Tibial nerve (tissue), 4 donors: ENCODE measurements around the gene MXD4. TPM values are rescaled to one million over a fixed set of nuclear protein-coding genes. Genes with fewer than 3 reads are reported as not detected.

Experiments
- DNase-seq, 2 donors: peaks; one replicate each; pipeline ENCODE4 v3.0.0-alpha.2; 2019; ENCODE audit warnings: low spot score in 2 of 2
- H3K27ac ChIP-seq, 4 donors: fragments of 200-600 bp; sonication (generic) in 3 of 4; one replicate each; pipeline ENCODE4 v1.5.1; 2017 to 2019; ENCODE audit warnings: mild to moderate bottlenecking in 1 of 4
- H3K27me3 ChIP-seq, 2 donors: fragments of 200-600 bp; sonication (generic) in 1 of 2; one replicate each; pipeline versions ENCODE4 v1.5.1 to v1.6.0; 2017 to 2019
- H3K36me3 ChIP-seq, 3 donors: fragments of 200-600 bp; sonication (generic); one replicate each; pipeline ENCODE4 v1.5.1; 2018 to 2019
- H3K4me1 ChIP-seq, 4 donors: fragments of 200-600 bp; sonication (generic) in 3 of 4; one replicate each; pipeline ENCODE4 v1.5.1; 2017 to 2019
- H3K4me3 ChIP-seq, 4 donors: fragments of 200-600 bp; sonication (generic) in 3 of 4; one replicate each; pipeline ENCODE4 v1.5.1; 2017 to 2019; ENCODE audit warnings: mild to moderate bottlenecking in 1 of 4, moderate library complexity in 1 of 4
- H3K9me3 ChIP-seq, 4 donors: fragments of 200-600 bp; sonication (generic) in 3 of 4; one replicate each; pipeline ENCODE4 v1.5.1; 2017 to 2019
- EP300 ChIP-seq, 2 donors: sonication (generic); formaldehyde crosslinking; IDR thresholded peaks; one replicate each; pipeline ENCODE4 v1.6.1; 2017; ENCODE audit warnings: antibody characterized with exemption in 2 of 2, mild to moderate bottlenecking in 1 of 2
- POLR2A ChIP-seq, 2 donors: fragments of 450-650 bp; IDR thresholded peaks; one replicate each; pipeline ENCODE4 v1.6.1; 2017; ENCODE audit warnings: antibody characterized with exemption in 2 of 2, mild to moderate bottlenecking in 2 of 2, moderate library complexity in 2 of 2
- WGBS, 2 donors: methylation state at CpG; one replicate each; pipeline ENCODE4 v1.1.5; 2018; 5-methylcytosine and 5-hydroxymethylcytosine counted together
- total RNA-seq, 4 donors: library from RNA; depleted of rRNA; stranded (reverse); fragments of >200 nt; gene quantifications; one replicate each; pipeline ENCODE4 v1.1.0, GENCODE V29; 2016
- TF ChIP-seq, protein P1 (sequence below), 5 experiments: fragments of 200-600 bp in 3 of 5; fragments of 450-650 bp in 2 of 5; sonication (generic) in 3 of 5; IDR thresholded peaks; one replicate each; pipeline ENCODE4 v1.5.1; 2016 to 2019; ENCODE audit warnings: antibody characterized with exemption in 5 of 5, mild to moderate bottlenecking in 3 of 5, moderate library complexity in 2 of 5

MXD4 gene
- total RNA-seq, 4 donors from 2014 or later = 62.4 to 77.1 (median 62.9) TPM

DNA sequence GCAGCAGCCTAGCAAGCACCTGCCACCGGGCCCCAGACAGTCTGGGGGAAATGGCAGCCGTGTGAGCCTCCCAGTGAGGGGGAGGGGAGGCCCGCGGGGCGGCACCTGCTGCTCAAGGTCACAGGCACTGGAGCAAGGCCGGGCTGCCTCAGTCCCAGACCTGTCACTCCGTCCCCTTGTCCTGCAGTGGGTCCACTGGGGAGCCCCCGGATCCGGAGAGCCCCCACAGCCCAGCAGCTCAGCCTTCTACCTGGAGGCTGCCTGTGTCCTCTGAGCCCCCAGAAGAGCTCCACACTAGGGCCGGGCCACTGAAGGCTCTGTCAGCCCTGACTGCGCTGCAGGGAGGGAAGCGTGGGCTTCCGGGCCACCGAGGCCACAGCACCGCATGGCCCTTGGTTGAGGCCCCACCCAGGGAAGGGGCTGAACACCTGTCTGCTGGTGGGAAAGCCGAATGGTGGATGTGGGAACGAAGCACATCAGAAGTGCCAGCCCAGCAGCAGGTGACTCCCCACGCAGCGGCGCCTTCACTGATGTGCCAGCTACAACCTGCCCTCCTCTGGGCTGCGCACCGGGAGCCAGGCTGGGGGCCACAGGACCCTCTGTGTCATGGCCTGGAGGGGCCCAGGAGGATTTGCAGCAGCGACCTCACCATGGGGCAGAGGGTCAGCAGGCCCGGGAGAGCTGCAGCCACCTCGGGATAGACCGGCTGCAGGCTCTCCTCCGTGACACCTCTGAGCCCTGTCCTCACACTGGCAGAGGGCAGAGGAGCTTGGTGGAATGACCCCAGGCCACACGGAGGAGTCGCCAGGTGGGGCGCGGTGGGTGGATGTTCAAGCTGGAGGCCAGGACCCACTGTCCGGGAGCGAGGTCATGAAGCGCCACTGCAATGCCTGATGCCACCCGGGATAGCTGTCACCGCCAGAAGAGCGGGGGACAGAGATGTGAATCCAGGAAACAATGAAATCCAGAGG lies 35.0 kb upstream of the MXD4 start:
- whole genome bisulfite sequencing, 2 donors = 84% methylated on average over 29 to 30 of the region's 37 CpGs
- Histone ChIP-seq H3K4me1 (peaks cover 0 to 8% (median 0%) of the 10 kb centered on the region in 4 donors), H3K27me3 (no peaks in the 10 kb centered on the region), H3K4me3 (no peak overlapping the region), H3K36me3 (peaks cover 0 to 20% (median 0%) of the 10 kb centered on the region in 3 donors), H3K9me3 (no peaks in the 10 kb centered on the region), H3K27ac (no peak overlapping the region)
- DNase-seq = no peak
- TF ChIP-seq EP300 (IDR thresholded peaks at IDR 0.05) (no peak), POLR2A (IDR thresholded peaks at IDR 0.05) (no peak)
- TF ChIP-seq, protein P1, sequence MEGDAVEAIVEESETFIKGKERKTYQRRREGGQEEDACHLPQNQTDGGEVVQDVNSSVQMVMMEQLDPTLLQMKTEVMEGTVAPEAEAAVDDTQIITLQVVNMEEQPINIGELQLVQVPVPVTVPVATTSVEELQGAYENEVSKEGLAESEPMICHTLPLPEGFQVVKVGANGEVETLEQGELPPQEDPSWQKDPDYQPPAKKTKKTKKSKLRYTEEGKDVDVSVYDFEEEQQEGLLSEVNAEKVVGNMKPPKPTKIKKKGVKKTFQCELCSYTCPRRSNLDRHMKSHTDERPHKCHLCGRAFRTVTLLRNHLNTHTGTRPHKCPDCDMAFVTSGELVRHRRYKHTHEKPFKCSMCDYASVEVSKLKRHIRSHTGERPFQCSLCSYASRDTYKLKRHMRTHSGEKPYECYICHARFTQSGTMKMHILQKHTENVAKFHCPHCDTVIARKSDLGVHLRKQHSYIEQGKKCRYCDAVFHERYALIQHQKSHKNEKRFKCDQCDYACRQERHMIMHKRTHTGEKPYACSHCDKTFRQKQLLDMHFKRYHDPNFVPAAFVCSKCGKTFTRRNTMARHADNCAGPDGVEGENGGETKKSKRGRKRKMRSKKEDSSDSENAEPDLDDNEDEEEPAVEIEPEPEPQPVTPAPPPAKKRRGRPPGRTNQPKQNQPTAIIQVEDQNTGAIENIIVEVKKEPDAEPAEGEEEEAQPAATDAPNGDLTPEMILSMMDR (IDR thresholded peaks at IDR 0.05) = no peak

DNA sequence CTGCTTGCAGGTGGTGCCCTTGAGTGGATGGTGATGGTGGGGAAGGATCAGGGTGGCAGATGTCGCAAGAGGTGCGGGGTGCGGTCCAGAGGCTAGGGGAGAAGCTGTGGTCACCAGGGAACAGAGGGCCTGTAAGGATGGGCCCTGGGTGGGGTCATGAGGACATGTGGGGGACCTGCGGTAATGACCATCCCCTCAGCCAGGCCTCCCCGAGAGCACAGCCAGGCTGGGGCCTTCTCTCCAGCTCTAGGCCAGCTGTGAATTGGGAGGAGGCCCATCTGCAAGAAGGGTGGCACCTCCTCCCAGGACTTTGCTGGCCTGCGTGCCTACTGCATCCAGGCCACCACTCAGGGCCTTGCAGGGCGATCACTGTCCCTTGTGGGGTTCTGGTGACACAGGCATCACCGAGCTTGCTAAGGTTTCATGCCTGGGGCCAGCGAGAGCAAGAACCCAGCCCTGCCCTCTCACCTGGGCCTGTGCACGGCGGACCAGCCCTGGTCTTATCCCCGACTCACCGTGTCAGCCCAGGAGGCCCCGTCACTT lies 34.1 kb upstream of the MXD4 start:
- H3K27me3 ChIP-seq = no peaks in the 10 kb centered on the region
- H3K4me3 ChIP-seq = no peak overlapping the region
- H3K27ac ChIP-seq = no peak overlapping the region
- H3K9me3 ChIP-seq = no peaks in the 10 kb centered on the region
- peaks cover 0 to 13% (median 0%) of the 10 kb centered on the region in 4 donors for H3K4me1 ChIP-seq
- TF ChIP-seq, protein P1 (IDR thresholded peaks at IDR 0.05) = no peak
- TF ChIP-seq EP300 (IDR thresholded peaks at IDR 0.05) (no peak), POLR2A (IDR thresholded peaks at IDR 0.05) (no peak)
- 90 to 91% methylated on average over 14 of the region's 14 CpGs for WGBS, 2 donors
- DNase-seq = peak in 1 of 2 donors; percentile 4
- peaks cover 0 to 13% (median 0%) of the 10 kb centered on the region in 3 donors for H3K36me3 ChIP-seq

DNA sequence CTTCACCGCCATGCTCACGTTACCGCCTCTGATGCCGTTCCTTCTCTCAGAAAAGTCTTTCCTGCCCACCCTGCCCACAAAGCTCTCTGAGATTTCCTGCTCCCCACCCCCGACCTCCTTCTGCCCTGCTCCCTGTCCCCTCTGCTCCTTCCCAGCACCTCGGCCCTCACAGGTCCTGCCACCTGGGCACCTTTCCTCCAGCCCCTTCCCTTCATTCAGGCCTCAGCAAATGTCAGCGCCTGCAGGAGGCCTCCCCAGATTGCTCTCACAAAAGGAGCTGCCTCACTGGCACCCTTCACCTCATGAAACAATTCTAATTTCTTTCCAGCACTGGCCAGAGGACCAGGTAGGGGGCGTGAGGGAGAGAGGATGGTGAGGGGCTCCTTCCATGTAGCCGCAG lies 33.6 kb upstream of the MXD4 start:
- no peaks in the 10 kb centered on the region for H3K9me3 ChIP-seq
- H3K27ac ChIP-seq = no peak overlapping the region
- H3K4me3 ChIP-seq = no peak overlapping the region
- TF ChIP-seq POLR2A (IDR thresholded peaks at IDR 0.05) (no peak), EP300 (IDR thresholded peaks at IDR 0.05) (no peak)
- TF ChIP-seq, protein P1 (IDR thresholded peaks at IDR 0.05) = no peak
- peaks cover 0 to 13% (median 0%) of the 10 kb centered on the region in 3 donors for H3K36me3 ChIP-seq
- DNase-seq = no peak
- WGBS, 2 donors = 87 to 89% methylated on average over 9 of the region's 9 CpGs
- no peaks in the 10 kb centered on the region for H3K27me3 ChIP-seq
- H3K4me1 ChIP-seq = peaks cover 0 to 13% (median 0%) of the 10 kb centered on the region in 4 donors

DNA sequence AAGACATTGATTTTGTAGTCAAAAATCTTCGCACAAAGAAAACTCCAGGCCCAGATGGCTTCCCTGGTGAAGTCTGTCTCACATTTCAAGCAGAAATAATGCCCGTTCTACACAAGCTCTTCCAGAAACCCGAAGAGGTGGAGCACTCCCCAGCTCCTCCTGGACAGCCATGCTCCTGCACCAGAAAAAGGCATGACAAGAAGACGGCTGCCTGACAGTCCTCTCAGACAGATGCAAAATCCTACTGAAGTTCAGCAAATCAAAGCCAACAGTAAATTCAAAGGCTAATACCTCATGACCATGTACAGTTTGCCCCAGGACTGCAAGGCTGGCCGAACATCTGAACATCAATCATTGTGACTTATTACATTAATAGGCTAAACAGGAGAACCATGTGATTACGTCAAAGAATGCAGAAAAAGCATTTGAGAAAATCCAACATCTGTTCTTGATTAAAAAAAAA lies 30.8 kb upstream of the MXD4 start:
- H3K27ac ChIP-seq = no peak overlapping the region
- TF ChIP-seq EP300 (IDR thresholded peaks at IDR 0.05) = no peak
- TF ChIP-seq, protein P1 (IDR thresholded peaks at IDR 0.05) = no peak
- TF ChIP-seq POLR2A (IDR thresholded peaks at IDR 0.05) = no peak
- peaks cover 0 to 13% (median 0%) of the 10 kb centered on the region in 3 donors for H3K36me3 ChIP-seq
- 58 to 63% methylated on average over 6 of the region's 6 CpGs for WGBS, 2 donors
- H3K9me3 ChIP-seq = no peaks in the 10 kb centered on the region
- no peaks in the 10 kb centered on the region for H3K27me3 ChIP-seq
- H3K4me1 ChIP-seq = peaks cover 0 to 13% (median 0%) of the 10 kb centered on the region in 4 donors
- DNase-seq = no peak
- H3K4me3 ChIP-seq = no peak overlapping the region
